ENCODE results near the gene SEC11A. TPM values are rescaled to one million over a fixed set of nuclear protein-coding genes. Genes with fewer than 3 reads are reported as not detected.

SEC11A gene
- total RNA-seq, 1 experiment from 2014 or later: 140 TPM

GRCh38 chr15:84703808-84704207, 12.1 kb downstream of the SEC11A start:
- intact Hi-C loops (cut with micrococcal nuclease): no loop called here
- Histone ChIP-seq H3K27ac (ENCODE audit: low read length) (no peak overlapping the region), H3K9me3 (ENCODE audit: low read length) (no peaks in the 10 kb centered on the region), H4K20me1 (ENCODE audit: low read length) (peaks cover 14% of the 10 kb centered on the region; the same call in 1 of the 2 replicates), H3K9ac (ENCODE audit: low read length) (no peak overlapping the region), H3K36me3 (ENCODE audit: low read depth, low read length) (peaks cover 8% of the 10 kb centered on the region; the same call in 1 of the 2 replicates), H3K79me2 (ENCODE audit: low read length) (peaks cover 99% of the 10 kb centered on the region), H3K4me3 (ENCODE audit: low read length) (no peak overlapping the region), H3F3A (ENCODE audit: low read length, unreplicated experiment) (no peaks in the 10 kb centered on the region), H3K27me3 (ENCODE audit: low read length) (no peaks in the 10 kb centered on the region), H3K4me1 (ENCODE audit: insufficient read depth, low read length) (no peaks in the 10 kb centered on the region), H3K9me2 (replicated peaks; ENCODE audit: low read length) (no peaks in the 10 kb centered on the region), H2AFZ (ENCODE audit: low read length) (no peak overlapping the region), H3K4me2 (ENCODE audit: low read length) (no peak overlapping the region)
- POLR2A ChIA-PET (ENCODE audit: unreplicated experiment): no interaction called here
- CTCF ChIA-PET: no interaction called here
- no peak for DNase-seq
- BruUV-seq (replicated peaks): no TSS peak
- no peak for TF ChIP-seq EZH2 (IDR thresholded peaks at IDR 0.05; ENCODE audit: low read length, unreplicated experiment)
- no peak for TF ChIP-seq EZH2phosphoT487 (IDR thresholded peaks at IDR 0.05; ENCODE audit: borderline replicate concordance, low read length)
- no peak for TF ChIP-seq CTCF (conservative IDR thresholded peaks at IDR 0.05; ENCODE audit: low read depth, low read length)
- no peak for ATAC-seq

DNA sequence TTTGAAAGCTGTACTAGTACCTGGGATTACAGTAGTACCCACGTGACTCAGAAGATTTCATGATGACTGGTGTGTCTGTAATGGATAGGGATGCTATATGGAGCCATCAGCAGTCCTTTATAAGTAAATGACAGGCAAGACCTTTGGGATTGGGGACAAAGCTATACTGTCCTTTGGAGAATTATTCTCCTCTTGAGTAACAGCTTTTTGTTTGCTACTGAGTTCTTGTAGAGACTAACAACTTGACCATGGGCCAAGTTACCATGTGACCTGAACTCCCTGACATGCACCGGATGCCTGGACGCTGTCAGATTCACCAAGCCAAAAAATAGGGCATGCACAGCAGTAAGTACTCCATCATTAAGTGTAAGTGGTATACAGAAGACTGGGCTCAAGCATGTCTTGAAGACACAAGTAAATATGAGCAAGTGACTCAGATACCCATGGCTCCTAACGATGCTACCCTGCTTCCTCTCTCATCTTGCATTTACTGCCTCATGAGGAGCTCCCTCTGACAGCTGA, 12.9 kb downstream of the SEC11A start:
- H3K9ac ChIP-seq (ENCODE audit: low read length): no peak overlapping the region
- H3K27ac ChIP-seq (ENCODE audit: low read length): no peak overlapping the region
- DNase-seq (no peak), ATAC-seq (peak; percentile 48)
- H3K9me2 ChIP-seq (replicated peaks; ENCODE audit: low read length): no peaks in the 10 kb centered on the region
- CTCF ChIA-PET: interaction anchor here (0.5 kb wide), 1 partner anchor 115 kb away, joined by 8 read pairs; no protein-coding TSS in a partner anchor
- H4K20me1 ChIP-seq (ENCODE audit: low read length): peaks cover 18% of the 10 kb centered on the region; the same call in 1 of the 2 replicates
- no peaks in the 10 kb centered on the region for H3K4me1 ChIP-seq (ENCODE audit: insufficient read depth, low read length)
- no peak overlapping the region for H2AFZ ChIP-seq (ENCODE audit: low read length)
- TF ChIP-seq EZH2phosphoT487 (IDR thresholded peaks at IDR 0.05; ENCODE audit: borderline replicate concordance, low read length) (no peak), EZH2 (IDR thresholded peaks at IDR 0.05; ENCODE audit: low read length, unreplicated experiment) (no peak), CTCF (conservative IDR thresholded peaks at IDR 0.05; ENCODE audit: low read depth, low read length) (no peak)
- H3K36me3 ChIP-seq (ENCODE audit: low read depth, low read length): peaks cover 5% of the 10 kb centered on the region; the same call in 1 of the 2 replicates
- H3K27me3 ChIP-seq (ENCODE audit: low read length): no peaks in the 10 kb centered on the region
- POLR2A ChIA-PET (ENCODE audit: unreplicated experiment): no interaction called here
- H3K9me3 ChIP-seq (ENCODE audit: low read length): no peaks in the 10 kb centered on the region
- H3F3A ChIP-seq (ENCODE audit: low read length, unreplicated experiment): no peaks in the 10 kb centered on the region
- no TSS peak for BruUV-seq (replicated peaks)
- no peak overlapping the region for H3K4me2 ChIP-seq (ENCODE audit: low read length)
- intact Hi-C loops (cut with micrococcal nuclease): no loop called here
- peaks cover 99% of the 10 kb centered on the region for H3K79me2 ChIP-seq (ENCODE audit: low read length)
- no peak overlapping the region for H3K4me3 ChIP-seq (ENCODE audit: low read length)

DNA sequence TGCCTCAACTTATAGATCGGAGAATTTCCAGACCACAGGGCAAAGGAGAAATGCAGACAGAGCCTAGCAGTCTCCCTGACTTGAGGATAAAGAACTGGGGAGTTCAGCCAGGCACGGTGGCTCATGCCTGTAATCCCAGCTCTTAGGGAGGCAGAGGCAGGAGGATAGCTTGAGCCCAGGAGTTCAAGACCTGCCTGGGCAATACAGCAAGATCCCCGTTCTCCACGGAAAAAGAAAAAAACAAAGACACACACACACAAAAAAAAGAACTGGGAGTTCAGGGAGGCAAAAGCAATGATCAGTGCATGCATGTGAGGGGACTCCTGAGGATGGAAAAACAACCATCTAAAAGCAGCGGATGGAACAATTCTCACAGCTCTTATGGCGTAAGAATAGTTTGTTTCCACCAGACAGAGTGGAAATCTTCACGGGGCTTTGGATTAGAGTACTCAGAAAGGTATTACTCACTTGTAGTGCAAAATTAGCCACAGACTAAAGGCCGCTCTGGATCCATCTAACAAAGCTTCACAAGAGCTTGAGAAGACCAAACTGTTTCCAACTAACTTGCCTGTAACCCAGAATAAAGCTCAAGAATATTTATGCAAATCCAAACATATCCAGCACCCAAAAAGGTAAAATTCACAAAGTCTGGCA, 16.3 kb downstream of the SEC11A start:
- Histone ChIP-seq H3K79me2 (ENCODE audit: low read length) (peaks cover 98% of the 10 kb centered on the region), H3K9me2 (replicated peaks; ENCODE audit: low read length) (no peaks in the 10 kb centered on the region), H3K4me1 (ENCODE audit: insufficient read depth, low read length) (no peaks in the 10 kb centered on the region), H3K9me3 (ENCODE audit: low read length) (no peaks in the 10 kb centered on the region), H2AFZ (ENCODE audit: low read length) (no peak overlapping the region), H3K27me3 (ENCODE audit: low read length) (no peaks in the 10 kb centered on the region), H3F3A (ENCODE audit: low read length, unreplicated experiment) (no peaks in the 10 kb centered on the region), H4K20me1 (ENCODE audit: low read length) (peaks cover 30% of the 10 kb centered on the region), H3K4me2 (ENCODE audit: low read length) (no peak overlapping the region), H3K36me3 (ENCODE audit: low read depth, low read length) (peaks cover 5% of the 10 kb centered on the region; the same call in 1 of the 2 replicates), H3K27ac (ENCODE audit: low read length) (no peak overlapping the region), H3K9ac (ENCODE audit: low read length) (no peak overlapping the region), H3K4me3 (ENCODE audit: low read length) (no peak overlapping the region)
- POLR2A ChIA-PET (ENCODE audit: unreplicated experiment): interaction anchor here (0.5 kb wide), 1 partner anchor 330 kb away, joined by 3 read pairs; no protein-coding TSS in a partner anchor
- CTCF ChIA-PET: no interaction called here
- no TSS peak for BruUV-seq (replicated peaks)
- no peak for TF ChIP-seq CTCF (conservative IDR thresholded peaks at IDR 0.05; ENCODE audit: low read depth, low read length)
- TF ChIP-seq EZH2phosphoT487 (IDR thresholded peaks at IDR 0.05; ENCODE audit: borderline replicate concordance, low read length): no peak
- TF ChIP-seq EZH2 (IDR thresholded peaks at IDR 0.05; ENCODE audit: low read length, unreplicated experiment): no peak
- no peak for DNase-seq
- no peak for ATAC-seq
- intact Hi-C loops (cut with micrococcal nuclease): no loop called here

All from PC-3 (cell line).